Stimulated activated CD8-positive, alpha-beta memory T cell treated with anti-CD3 and anti-CD28 coated beads, Interleukin-12 subunit alpha, Interleukin-12 subunit beta, amount 100 ng/mL, for 24 hours (primary cell): ENCODE results near the gene MPHOSPH9.

ENCODE experiments used
- DNase-seq: peaks from one replicate; pipeline ENCODE4 v3.0.0-alpha.2; 2020; ENCODE audit errors: extremely low read depth

MPHOSPH9 gene

GRCh38 chr12:123126294-123127181, 106.4 kb downstream of the MPHOSPH9 start:
- DNase-seq = no peak

- no peak for DNase-seq
These were observed 110.3 kb downstream of the MPHOSPH9 start for GRCh38 chr12:123122626-123123025.

DNA sequence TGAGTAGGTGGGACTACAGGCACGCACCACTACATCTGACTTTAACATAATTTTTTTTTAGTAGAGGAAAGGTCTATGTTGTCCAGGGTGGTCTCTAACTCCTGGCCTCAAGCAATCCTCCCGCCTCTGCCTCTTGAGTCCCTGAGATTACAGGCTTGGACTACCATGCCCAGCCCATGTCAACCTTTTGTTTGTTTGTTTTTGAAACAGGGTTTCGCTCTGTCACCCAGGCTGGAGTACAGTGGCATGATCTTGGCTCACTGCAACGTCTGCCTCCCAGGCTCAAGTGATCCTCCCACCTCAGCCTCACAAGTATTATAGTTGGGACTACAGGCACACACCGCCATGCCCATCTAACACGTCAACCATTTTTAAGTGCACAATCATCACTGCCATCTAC, 111.3 kb downstream of the MPHOSPH9 start:
- no peak for DNase-seq

- DNase-seq = no peak
These were observed 112.3 kb downstream of the MPHOSPH9 start for GRCh38 chr12:123120452-123121166.

DNA sequence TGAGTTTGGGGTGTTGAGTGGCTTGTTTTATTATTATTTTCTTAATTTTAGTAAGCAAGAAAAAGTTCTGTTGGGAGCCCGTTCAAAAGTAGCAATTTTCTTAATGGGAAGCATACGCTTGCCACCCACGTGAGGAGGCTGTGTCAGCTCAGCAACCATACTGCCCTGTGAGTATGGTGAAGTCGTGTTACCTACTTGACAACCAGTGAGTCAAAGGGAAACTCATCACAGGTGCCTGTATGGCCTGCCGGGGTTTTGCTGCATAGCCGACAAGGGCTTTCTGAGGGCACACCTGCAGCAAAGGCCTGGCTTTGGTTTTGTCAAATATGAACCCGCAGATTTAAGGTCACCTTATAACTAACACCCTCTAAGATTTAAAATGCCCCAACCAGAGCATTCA, 113.1 kb downstream of the MPHOSPH9 start:
- no peak for DNase-seq

DNA sequence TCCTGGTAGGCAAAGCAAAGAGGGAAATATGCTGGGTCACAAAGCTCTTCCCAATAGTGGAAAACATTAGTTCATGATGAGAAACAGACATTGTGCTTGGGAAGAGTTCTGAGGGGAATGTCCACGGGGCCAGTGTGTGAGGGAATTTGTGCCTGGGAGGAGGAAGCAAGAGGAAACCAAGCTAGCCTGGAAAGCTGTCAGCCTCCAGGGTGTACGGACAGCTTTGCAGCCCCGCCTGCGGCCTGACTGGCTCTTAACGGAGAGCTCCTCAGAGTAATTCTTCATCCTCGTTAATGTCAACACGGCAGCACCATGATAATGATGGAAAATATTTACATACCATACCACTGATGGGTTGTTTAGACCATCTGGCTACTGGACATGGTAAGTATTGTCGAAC, 114.4 kb downstream of the MPHOSPH9 start:
- DNase-seq = no peak

DNA sequence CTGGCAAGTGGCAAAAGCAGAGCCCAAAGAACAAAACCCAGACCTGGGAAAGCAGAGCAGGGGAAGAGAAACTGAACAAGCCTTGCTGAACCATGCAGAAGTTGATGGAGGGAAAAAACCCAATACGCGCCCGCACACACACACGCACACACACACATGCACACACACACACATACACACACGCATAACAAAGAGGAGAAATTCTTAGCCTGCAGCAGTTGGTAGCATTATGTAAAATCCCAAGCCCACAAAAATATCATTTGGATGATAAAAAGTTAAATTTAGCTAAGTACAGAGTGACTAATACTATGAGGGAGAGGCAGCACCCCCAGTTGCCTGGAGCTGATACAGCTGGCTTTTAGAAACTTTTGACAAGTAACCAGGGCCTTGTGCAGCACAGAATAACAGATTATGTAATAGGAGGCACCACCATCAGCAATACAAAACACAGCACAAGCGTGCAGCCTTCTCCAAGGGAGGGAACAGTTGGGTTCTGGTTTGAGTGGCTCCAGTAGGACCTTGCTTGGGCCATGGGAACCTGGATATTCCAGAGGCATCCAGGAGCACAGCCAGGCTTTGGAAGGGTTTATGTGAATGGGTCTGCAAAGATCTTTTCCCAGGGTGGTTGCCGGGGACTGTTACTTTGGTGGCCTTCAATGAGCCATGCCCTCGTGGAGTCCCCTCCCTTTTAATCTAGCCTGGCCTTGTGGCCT, 117.4 kb downstream of the MPHOSPH9 start:
- DNase-seq = no peak

DNA sequence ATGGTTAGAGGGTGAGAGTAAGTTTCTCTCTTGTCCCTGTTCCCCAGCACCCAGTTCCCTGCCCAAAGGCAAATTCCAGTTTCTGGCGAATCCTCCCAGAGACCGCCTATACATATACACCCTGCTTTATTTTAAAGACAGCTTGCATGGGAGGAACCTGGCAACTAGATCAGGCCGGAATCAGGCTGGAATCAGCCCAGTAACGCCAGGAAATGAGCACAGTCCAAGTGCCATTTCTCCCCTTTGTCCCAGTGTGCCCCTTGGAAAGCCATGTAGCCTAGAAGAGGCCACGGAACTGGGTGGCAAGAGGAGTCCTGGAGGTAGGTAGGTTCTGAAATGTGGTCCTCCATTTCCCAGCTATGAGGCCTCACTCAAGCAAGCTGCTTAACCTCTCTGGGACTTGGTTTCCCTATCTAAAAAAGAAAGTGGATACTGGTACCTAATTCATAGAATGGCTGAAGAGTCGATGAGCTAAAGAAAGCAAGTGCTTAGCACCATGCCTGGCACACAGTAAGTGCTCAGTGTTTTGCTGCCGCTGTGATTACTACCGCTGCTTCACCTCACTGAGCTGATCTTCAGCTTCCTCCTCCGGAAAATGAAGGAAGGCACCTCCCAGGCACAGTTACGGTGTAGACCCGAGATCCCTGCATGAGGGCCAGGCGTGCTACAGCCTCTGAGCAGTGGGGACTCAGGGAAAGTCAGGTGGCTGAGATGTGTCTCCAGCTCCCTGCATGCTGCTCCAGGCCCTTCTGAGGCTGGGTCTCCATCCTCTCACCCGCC, 118.4 kb downstream of the MPHOSPH9 start:
- no peak for DNase-seq

GRCh38 chr12:123113026-123113425, 119.9 kb downstream of the MPHOSPH9 start:
- DNase-seq = no peak

- DNase-seq = no peak
These were observed 121.3 kb downstream of the MPHOSPH9 start for GRCh38 chr12:123111498-123112165.

DNA sequence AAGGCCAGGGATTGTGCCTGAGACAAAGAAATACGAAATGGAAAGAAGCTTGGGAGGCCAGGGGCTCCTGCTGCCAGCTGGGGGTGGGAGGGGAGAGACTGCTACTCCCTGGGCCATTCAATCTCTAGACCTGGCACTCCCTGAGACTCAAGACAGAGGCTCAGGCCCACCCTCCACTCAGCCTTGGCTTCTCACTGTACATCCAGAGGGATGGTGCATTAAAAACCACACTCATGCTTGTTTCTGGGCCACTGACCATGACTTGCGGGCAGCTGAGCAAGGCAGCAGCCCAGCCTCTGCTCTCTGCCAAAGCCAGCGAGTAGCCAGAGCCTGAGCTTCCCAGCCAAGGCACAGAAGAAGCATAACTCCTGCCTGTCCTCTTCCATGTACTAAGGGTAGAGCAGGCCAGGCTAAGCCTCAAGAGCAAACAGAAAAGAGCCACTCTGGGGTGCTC, 123.6 kb downstream of the MPHOSPH9 start:
- DNase-seq = no peak

- DNase-seq = no peak
These were observed 124.3 kb downstream of the MPHOSPH9 start for GRCh38 chr12:123108682-123109066.

GRCh38 chr12:123107926-123108681, 124.8 kb downstream of the MPHOSPH9 start:
- DNase-seq = no peak

DNA sequence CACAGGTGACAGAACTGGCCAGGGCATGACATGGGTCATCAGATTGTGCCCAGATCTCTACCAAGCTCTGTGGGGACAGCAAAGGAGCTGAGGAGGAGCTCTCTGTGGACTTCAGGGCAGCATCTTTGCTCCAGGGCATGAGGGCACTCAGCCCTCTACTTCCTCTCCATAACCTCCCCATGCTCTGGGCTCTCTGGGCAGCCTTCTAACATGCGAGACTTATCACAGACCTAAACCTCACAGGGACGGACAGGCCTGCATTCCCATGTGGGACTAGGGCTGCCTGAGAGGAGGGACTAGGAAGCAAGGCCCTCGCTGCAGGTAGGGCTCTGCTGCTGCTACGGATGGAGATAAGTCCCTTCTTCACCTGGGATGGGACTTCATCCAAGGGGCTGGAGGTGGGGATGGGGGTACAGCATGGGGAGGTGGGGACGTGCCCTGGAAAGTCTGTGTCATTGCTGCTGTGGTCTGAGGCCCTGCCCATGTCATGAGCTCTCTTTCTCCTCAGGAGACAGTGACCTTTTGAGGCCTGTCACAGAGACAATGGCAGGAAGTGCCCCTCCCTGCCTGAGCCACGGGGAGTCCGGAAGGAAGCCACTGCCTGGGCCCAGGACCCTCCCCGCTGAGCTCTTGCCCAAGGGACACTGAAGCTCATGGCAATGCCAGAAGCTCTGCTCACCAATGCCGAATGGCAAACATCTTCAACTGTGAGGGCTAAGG, 126.1 kb downstream of the MPHOSPH9 start:
- no peak for DNase-seq

- no peak for DNase-seq
These were observed 127.6 kb downstream of the MPHOSPH9 start for GRCh38 chr12:123105211-123105826.

DNA sequence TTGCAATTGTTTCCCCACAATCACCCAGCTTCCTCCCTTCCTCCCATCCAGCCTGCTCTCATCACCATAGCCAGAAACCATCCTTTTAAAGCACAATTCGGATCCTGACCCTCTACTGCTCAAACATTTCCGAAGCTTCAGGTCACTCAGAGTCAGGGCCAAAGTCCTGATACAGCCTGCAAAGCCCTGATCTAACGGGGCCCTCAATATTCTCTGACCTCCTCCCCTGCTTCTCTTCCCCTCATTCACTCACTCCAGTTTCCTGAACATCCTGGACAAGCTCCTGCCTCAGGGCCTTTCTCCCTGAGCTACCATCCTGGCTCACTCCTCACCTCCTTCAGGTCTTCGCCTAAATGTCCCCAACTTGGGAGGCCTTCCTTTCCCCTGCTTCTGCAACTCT, 128.1 kb downstream of the MPHOSPH9 start:
- no peak for DNase-seq
